DMS53 (cell line): ENCODE results near the gene TRAK1.

ENCODE experiments used
- DNase-seq: peaks from one replicate; lab custom pipeline; 2025; lab: John Stamatoyannopoulos, UW

The TRAK1 gene

DNA sequence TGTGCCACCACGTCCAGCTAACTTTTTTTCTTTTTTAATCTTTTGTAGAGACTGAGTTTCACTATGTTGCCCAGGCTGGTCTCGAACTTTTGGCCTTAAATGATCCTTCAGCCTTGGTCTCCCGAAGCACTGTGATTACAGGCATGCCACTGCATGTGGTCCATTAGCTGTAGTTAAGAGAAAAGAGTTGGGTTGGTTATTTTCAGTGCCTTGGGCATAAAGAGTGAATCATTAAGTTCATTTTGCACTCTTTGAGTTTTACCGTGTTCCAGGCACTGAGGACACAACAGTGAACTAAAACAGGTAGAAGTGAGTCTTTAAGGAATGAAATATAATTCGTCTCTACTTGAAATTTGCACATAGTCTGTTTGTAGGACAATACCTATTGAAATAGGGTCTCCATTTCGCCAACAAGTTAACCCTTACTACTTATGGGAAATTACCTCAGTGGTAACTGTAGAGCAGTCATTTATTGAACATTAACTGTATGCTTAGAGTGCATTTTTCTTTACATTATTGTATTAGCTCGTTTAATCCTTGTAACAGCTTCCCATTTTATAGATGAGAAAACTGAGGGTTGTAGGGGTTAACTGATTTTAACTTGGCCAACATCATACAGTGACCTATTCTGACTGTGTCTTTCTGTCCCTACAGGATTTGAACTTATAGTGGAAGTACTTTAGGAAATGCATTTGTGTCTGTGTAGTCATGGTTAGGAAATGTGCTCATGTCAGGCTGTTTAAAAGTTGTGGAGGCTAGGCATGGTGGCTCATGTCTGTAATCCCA lies 22.7 kb upstream of the TRAK1 start:
- DNase-seq = no peak

DNA sequence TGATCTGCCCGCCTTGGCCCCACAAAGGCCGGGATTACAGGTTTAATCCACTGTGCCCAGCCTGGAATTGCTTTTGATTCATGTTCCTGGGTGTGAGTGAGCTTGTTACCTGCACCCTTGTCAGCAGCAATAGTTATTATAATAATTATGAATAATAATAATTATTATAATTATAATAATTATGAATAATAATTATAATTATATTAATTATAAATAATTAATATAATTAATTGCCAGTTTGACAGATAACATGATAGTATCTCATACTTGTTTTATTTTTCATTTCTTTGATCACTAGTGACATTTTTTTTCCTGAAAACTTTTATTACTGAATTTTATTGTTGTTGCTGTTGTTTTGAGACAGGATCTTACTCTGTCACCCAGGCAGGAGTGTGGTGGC lies 21.1 kb upstream of the TRAK1 start:
- no peak for DNase-seq

DNA sequence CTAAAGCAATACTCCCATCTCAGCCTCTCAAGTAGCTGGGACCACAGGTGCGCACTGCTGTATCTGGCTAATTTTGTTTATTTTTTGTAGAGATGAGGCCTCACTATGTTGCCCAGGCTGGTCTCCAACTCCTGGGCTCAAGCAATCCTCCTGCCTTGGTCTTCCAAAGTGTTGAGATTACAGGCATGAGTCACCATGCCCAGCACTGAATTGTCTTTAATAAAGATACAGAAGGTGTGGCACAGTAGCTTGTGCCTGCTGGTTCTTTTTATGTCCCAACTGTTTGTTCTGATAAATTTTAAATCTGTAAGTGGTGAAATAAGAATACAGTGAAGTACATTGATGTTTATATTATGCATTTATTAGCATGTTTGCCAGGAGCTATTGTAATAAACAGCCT lies 20.6 kb upstream of the TRAK1 start:
- no peak for DNase-seq

DNA sequence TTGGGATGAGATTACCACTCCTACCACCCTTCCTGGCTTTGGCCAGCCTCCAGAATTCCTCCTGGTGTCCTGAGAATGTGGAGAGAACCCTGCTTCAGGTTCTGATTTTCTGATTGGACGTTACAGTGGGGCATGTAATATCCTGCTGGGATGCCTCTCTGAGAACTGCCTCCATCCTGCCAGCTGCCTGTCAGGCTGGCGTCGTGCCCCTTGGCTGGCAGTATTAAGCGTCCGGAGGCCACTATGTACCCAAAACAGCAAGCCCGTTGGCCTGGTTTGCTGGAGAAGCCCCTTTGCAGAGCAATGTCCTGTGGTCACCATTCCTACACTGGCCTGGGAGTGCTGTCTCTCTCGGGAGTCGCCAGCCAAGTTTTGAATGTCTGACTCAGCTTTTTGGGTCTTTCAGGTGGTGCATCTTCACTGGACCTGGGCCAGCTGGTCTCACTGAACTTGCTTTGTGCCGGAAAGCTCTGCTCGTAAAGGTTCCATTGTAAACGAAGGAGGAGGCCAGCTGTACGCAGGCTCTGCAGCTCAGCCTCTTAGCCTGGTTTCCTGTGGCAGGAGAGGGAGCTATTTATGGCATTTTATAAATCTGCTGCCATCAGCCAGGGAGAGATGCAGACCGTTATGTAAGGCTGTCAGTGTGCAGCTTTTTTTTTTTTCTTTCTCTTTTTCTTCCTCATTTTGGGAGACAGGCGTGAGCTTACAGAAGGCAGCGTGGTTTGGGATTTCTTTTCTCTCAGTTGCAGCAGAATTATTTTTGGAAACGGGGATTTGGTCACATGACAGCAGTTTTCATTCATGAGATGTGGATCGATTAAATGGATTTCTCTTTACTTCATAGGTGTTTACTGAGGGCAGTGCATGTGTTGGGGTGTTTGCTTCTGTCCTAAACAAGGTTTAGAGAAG lies 19.0 kb upstream of the TRAK1 start:
- peak; percentile 29 for DNase-seq

DNA sequence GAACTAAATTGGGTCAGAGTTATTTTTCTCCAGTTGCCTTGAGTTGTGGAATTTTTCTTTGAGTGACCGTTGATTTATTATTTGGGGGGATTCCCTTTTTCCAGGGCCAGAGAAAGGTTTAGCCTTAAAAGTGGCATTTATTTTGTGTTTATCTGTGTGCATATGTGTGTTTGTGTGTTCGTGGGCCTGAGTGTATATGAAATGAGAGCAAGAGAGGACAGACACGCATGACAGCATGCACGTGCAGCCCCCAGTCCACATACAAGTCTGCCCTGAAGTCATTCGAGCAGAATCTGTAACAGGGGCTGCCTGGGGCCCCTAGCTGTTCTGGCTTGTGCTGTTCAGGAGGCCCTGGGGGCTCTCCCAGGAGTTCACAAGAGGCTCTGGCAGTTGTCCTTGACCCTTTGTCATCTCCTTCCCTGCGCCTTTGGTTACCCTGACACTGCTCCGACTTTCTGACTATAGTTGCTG lies 18.3 kb upstream of the TRAK1 start:
- DNase-seq = no peak

DNA sequence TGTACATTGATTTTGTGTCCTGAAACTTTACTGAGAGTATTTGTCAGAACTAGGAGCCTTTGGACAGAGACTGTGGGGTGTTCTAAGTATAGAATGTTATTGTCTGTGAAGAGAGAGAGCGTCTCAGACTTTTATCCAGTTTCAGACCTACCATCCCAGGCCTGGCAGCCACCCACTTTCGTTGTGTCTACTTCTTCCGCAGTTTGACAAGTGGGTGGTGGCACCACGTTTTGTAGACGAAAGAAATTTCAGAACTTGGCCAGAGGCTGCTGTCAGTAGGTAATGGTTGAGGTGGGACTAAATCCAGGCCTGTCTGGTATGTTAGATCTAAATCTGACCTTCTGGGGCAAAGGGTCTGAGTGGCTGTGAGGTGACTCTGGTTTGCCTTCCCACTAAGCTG lies 13.4 kb upstream of the TRAK1 start:
- DNase-seq = no peak

DNA sequence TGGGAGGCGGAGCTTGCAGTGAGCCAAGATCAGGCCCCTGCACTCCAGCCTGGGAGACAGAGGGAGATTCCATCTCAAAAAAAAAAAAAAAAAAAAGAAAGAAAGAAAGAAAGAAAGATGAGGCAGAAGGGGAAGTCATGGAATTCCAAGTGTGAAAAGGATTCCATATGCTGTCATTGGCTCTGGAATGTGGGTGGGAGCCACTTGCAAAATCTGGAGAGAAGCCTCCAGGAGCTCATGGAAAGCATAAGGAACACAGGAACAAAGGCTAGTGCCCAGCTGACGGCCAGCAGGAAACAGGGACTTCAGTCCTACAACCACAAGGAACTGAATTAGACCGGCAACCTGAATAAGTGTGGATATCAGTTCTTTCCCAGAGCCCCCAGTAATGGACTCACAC lies 12.5 kb upstream of the TRAK1 start:
- no peak for DNase-seq

DNA sequence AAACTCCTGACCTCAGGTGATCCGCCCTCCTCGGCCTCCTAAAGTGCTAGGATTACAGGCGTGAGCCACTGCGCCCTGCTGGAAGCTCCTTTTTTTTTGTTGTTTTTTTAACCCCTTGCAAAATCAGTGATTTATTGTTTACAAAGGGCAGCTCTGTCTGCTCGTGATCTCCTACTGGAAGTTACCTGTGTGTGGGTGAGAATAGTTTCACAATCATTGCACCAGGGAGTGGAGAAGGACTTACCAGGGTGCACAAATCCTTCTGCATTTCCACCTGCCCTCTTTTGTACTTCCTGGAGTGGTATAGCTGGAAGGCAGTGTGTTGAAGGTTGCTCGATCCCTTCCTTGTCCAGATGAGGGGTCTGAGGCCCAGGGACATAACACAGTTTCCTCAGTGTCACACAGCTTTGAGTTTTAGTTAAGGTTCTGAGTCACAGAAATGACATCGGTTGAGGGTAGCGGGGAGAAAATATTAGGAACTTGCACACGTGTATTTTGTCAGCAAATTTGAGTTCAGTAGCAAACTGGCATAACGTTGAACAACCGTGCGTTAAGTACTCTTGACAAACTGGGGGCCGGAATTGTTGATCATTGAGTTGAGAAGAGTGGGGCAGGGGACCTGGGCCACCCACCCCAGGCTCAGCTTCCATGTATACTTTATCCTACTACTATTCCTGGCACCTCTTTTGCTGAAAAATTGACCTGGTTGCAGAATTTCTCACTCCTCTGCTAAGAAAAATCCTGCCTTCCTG lies 11.3 kb upstream of the TRAK1 start:
- no peak for DNase-seq

DNA sequence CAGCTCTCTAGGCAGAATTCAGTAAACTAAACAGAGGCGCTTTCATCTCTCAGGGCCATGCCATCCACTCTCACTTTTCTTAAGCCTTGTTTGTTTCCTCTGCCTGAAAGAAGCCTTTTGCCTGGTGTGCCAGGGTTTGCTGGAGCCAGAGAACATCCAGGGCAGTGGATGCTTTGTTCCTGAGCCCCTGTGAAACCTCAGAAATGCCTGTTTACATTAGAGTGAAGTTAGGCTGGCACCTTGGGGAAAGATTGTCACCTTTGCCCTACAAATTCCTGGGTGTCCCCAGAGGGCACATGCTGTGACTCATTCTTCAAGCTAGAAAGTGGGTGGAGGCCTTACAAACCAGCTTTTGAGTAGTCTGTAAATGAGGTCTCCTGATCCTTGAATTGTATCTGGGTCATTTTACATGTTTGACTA lies 10.7 kb upstream of the TRAK1 start:
- DNase-seq = peak; percentile 18

DNA sequence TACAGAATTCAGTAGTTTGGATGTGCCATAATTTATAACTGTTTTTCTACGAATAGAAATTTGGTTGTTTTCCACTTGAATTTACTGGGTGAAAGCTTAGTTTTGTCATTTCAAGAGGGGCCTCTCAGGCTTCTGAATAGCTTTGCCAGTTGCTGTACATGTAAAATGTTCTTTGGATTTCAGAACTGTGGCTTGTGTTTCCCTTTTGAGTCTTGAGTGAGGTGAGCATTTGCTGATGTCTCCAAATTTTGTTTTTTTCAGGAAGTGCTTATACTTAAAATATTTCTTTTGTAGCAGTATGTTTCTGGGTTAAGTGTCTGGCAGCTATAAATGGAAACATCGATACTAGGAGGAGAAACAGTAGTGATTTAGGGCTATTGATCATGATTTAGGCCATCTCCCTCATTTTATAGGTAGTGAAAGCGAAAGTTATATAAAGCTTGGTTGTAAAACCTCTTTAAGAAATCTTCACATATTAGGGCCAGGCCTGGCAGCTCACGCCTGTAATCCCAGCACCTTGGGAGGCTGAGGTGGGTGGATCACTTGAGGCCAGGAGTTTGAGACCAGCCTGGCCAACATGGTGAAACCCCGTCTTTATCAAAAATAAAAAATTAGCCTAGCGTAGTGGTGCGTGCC lies 9.2 kb upstream of the TRAK1 start:
- DNase-seq = no peak

DNA sequence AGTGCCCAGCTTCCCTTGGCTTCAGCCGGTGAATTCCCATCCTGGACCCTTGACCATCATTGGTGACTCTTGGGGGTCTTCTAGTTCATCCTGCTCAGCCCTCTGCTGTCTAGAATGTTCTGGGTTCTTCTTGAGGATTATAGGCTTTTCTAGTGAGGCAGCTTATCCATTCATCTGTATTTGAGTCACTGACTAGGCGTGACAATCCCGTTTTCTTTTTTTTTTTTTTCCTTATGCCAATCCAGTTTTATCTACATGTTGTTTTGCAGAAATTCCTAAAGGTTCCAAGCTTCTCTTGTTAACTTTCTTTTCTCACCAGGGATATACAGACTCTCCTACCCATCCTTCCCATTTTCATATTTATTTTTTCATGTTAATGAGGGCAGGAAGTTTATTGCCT lies 6.6 kb upstream of the TRAK1 start:
- DNase-seq = no peak

DNA sequence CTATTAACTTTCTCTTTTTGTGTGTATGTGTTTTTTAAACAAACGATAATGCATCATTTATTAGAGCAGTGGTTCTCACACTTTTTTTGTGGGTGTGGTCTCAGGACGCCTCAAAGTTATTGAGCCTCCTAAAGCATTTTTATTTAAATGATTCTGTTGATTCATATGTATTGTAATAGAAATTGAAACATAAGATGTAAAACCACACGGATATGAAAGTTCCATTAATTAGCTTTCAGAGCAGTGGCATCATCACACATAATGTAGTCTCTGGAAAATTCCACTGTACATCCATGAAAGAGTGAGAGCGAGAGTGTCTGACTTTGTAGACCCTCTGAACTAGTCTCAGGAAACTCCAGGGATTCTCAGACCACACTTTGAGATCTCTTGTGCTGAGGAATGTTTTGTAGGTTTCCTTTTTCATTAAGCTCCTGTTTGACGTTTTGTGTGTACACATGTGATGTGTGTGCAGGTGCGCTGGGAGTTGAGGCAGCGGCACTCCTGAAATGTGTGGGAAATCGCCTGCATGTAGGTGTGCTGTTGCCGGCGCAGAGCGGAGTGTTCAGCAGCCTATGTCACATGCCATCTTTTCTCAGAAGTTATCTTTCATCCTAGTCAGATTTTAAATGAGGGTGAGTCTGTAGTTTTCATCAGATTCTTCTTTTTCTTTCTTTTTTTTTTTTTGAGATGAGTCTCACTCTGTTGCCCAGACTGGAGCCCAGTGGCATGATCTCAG lies 5.3 kb upstream of the TRAK1 start:
- no peak for DNase-seq

DNA sequence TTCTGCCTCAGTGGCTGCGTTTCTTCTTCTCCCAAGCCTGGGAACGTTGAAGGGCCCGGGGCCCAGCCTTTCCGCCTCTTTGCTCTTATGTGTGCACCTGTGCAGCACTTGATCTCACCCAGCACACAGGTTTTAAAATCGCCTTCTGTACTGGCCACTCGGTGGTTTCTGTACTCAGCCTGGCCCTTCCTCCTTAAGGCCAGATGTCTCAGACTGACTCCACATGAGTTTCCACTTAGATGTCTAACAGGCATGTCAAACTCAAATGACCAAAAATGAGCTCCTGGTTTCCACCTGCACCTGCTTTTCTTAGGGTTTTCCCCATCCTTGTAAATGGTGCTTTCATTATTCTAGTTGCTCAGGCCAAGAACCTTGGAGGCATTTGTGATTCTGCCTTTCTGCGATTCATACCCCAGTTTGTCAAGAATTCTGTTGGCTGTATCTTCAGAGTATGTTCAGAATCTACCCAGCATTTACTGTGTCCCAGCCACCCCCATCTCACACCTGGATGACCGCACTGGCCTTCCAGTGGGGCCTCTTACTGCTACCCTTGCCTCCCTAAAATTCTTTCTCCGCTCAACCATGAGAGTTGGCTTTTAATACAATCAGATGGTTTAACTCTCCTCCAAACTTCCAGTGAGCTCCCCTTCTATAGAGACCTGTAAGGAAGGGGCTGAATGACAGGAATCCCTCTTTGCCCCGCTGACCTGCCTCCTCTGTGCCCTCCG lies 2.2 kb upstream of the TRAK1 start:
- no peak for DNase-seq

DNA sequence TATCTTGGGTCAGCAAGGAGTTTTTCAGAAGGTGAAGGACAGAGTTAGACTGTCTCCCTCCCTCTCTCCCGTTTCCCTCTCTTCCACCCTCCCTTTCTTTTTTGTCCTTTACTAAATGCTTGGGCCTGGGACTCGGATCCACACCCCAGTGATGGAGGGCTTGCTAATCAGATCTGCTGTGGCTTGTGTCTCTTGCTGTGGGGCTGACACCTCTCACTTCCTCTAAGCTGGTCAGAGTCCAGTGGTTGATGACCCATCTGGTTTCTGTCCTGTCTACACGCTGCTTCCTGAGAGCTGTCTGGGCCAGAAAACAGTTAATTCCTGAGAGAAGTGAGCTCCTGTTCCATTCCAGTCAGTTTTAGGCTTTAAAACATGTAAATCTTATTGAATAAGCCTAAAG lies 849 bp downstream of the TRAK1 start:
- no peak for DNase-seq

DNA sequence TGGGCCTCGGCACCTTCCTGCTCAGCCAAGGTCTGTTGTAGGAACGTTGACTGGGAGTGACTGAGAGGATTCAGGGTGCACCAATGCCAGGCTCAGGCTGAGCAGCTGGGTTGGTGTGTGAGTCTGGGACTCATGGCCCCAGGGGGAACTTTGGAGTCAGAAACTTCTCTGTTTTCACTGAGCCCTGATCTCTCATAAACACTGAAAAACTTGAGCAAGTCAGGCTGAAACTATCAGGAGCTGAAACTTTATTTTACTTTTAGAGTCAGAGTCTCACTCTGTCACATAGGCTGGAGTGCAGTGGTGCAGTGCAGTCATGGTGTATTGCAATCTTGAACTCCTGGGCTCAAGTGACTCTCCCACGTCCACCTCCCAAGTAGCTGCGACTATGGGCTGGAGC lies 3.0 kb downstream of the TRAK1 start:
- no peak for DNase-seq

DNA sequence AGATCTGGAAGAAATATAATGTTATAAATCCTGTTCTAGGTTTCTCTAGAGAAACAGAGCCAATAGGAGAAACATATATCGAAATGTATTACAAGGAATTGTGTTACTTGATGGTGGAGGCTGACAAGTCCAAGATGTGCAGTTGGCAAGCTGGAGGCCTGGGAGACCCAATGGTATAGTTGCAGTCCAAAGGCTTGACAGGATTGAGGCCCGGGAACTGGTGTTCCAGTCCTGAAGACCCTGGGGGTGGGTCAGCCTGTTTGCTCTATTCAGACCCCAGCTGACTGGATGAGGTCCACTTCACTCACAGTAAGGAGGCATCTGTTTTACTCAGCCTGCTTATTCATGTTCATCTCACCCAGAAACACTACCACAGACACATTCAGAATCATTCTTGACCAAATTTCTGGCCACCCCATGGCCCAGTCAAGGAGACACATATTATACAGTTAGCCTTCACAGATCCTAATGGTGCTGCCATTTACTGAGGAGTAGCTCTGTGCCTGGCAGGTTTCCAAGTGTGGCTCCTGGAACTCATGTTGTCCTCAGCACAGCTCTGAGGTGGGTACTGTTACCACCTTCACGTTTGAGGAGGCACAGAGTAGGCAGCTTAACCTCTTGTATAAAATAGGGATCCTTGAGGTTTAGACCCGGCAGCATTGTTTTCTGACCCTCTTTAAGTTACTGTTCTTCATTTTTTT lies 3.7 kb downstream of the TRAK1 start:
- DNase-seq = no peak

DNA sequence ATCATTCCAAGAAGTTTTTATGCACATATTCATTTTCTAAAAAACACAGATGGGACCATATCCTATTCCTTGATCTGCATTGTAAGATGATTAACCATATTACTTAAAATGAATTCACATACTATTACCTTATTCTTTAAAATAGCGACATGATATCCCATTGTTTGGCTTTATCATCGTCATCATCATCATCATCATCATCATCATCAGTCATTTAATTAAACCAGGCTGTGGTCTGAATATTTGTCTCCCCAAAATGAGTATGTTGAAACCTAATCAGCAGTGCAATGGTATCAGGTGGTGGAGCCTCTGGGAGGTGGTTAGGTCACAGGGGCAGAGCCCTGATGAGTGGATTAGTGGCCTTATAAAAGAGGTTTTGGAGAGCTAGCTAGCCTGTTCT lies 4.4 kb downstream of the TRAK1 start:
- no peak for DNase-seq

DNA sequence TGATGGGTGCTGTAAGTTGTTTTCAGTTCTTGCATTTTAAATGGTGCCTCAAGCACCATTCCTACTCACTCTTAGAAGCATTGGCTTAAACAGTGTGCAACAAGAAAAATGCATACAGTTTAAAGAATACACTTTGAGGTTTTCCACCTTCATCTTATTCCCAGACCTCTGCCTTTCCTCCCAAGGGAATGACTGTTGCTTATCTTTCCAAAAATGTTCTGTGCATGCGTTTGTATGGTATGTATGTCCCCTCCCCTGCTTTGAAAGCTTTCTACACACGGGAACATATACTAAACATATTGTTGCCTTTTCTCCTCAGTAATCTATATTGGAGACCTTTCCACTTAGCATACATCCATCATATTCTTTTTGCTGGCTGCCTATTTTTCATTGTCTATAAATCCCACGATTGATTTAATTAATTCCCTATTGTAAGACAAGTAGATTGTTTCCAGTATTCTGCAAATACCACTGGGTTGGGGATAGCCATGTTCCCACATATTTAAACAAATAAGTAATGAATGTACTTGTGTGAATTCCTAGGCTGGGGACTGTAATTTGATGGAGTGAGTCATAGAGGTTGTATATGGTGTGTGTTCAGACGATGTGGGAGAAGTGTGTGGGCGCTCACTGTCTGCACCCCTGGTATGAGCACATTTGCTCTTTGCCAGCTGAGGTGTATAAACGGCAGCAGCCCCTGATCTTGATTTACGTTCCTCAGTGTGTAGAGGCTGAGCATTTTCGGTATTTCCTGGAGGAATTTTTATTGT lies 5.8 kb downstream of the TRAK1 start:
- no peak for DNase-seq

DNA sequence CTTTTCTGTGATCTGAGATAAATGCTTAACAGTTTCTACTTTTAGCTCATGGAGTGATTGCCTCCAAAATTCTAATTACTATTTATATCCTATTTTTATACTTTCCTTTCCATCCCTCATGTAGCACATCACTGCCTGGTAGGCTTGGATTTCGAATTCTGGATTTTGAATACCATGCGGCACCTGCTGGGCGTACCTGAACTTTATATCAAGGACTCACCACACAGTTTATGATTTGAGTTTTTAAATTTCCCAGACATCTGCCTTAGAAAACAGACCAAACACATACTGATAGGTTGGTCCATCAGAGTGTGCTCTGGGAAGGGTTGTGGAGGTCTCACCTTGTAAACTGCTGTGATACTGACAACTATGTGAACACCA lies 6.4 kb downstream of the TRAK1 start:
- DNase-seq = no peak
